ENCODE measurements around the gene PRKCSH. TPM values are rescaled to one million over a fixed set of nuclear protein-coding genes. Genes with fewer than 3 reads are reported as not detected.

The PRKCSH gene
- total and polyA plus RNA-seq, 2 experiments from 2014 or later, result 85.3 to 130 TPM

DNA sequence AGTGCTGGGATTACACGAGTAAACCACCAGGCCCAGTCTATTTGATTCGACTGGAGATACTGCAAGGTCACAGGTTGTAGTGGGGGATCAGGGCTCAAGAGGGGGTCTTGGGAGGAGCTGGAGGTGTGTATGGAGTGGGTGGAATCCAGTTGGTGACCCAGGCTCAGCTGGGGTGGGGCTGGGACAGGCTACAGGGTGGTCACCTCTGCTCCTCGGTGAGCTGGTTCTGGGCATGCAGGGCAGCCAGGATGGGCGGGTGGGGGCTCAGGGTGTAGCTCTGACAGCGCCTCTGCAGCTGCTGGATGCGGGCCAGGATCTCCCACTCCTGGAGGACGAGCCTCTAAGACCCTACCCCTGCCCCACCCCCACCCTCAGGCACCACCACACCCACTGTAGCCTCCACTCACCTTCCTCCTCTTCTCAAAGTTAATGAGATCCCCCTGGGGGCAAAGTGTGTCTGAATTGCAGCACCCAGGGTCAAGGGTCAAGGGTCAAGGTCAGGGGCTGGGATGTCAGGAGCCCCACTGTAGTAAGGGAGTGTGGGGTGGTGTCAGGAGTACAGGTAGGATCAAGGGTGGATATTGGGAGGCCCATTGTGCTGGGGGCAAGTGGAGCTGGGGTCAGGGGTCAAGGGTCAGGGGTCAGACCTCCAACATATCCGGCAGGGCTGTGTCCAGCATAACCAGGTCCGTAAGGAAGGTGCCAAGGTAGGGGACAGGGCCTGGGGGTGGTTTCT, 33.5 kb upstream of the PRKCSH start:
- H3K27ac ChIP-seq (ENCODE audit: low read depth), result no peak overlapping the region
- ATAC-seq, result no peak
- no peak overlapping the region for H3K4me3 Mint-ChIP-seq

More for the DNA sequence above, 33.5 kb upstream of the PRKCSH start:
- H3K4me3 ChIP-seq, result no peak overlapping the region
- 0 out of 2 replicates have a peak, but pooled peaks cover 2% of the 10 kb centered on the region for H4K20me1 ChIP-seq (replicated peaks; ENCODE audit: insufficient read depth)
- peaks cover 2% of the 10 kb centered on the region; the same call in 1 of the 2 replicates for H3K4me1 ChIP-seq (ENCODE audit: insufficient read depth)
- H3K79me2 ChIP-seq (replicated peaks; ENCODE audit: insufficient read depth), result no peaks in the 10 kb centered on the region
- no peaks in the 10 kb centered on the region for H3K27me3 ChIP-seq (ENCODE audit: insufficient read depth)
- DNase-seq (ENCODE audit: low spot score), result no peak
- no peak overlapping the region for H2AFZ ChIP-seq
- no peak overlapping the region for H3K27ac Mint-ChIP-seq
- peaks cover 9% of the 10 kb centered on the region for H3K27me3 Mint-ChIP-seq (ENCODE audit: insufficient read depth, low read depth, poor library complexity)
- peaks cover 43% of the 10 kb centered on the region for H3K36me3 Mint-ChIP-seq (ENCODE audit: low read depth)
- H3K9me3 Mint-ChIP-seq, result no peaks in the 10 kb centered on the region
- no peaks in the 10 kb centered on the region for H3K9me2 ChIP-seq (ENCODE audit: insufficient read depth)
- H3K36me3 ChIP-seq (ENCODE audit: insufficient read depth), result no peaks in the 10 kb centered on the region; the same call in 1 of the 2 replicates
- no peaks in the 10 kb centered on the region; the same call in 2 of the 3 replicates for H3K4me1 Mint-ChIP-seq
- H3F3A ChIP-seq (replicated peaks; ENCODE audit: low read depth), result peaks cover 6% of the 10 kb centered on the region; the same call in 1 of the 2 replicates
- no peak overlapping the region for H3K4me2 ChIP-seq
- no peak for TF ChIP-seq JUNB (IDR thresholded peaks at IDR 0.05; ENCODE audit: unreplicated experiment)
- TF ChIP-seq EZH2 (IDR thresholded peaks at IDR 0.05; ENCODE audit: low read depth, unreplicated experiment), result no peak
- TF ChIP-seq, protein P1, sequence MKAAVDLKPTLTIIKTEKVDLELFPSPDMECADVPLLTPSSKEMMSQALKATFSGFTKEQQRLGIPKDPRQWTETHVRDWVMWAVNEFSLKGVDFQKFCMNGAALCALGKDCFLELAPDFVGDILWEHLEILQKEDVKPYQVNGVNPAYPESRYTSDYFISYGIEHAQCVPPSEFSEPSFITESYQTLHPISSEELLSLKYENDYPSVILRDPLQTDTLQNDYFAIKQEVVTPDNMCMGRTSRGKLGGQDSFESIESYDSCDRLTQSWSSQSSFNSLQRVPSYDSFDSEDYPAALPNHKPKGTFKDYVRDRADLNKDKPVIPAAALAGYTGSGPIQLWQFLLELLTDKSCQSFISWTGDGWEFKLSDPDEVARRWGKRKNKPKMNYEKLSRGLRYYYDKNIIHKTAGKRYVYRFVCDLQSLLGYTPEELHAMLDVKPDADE (IDR thresholded peaks at IDR 0.05), result no peak
- no peak for TF ChIP-seq NANOG (IDR thresholded peaks at IDR 0.05; ENCODE audit: borderline replicate concordance)
- TF ChIP-seq ZNF114 (CRISPR knock-in tag; IDR thresholded peaks at IDR 0.05), result no peak
- no peak for TF ChIP-seq CREB1 (CRISPR knock-in tag; IDR thresholded peaks at IDR 0.05; ENCODE audit: low read depth)
- TF ChIP-seq, protein P2, sequence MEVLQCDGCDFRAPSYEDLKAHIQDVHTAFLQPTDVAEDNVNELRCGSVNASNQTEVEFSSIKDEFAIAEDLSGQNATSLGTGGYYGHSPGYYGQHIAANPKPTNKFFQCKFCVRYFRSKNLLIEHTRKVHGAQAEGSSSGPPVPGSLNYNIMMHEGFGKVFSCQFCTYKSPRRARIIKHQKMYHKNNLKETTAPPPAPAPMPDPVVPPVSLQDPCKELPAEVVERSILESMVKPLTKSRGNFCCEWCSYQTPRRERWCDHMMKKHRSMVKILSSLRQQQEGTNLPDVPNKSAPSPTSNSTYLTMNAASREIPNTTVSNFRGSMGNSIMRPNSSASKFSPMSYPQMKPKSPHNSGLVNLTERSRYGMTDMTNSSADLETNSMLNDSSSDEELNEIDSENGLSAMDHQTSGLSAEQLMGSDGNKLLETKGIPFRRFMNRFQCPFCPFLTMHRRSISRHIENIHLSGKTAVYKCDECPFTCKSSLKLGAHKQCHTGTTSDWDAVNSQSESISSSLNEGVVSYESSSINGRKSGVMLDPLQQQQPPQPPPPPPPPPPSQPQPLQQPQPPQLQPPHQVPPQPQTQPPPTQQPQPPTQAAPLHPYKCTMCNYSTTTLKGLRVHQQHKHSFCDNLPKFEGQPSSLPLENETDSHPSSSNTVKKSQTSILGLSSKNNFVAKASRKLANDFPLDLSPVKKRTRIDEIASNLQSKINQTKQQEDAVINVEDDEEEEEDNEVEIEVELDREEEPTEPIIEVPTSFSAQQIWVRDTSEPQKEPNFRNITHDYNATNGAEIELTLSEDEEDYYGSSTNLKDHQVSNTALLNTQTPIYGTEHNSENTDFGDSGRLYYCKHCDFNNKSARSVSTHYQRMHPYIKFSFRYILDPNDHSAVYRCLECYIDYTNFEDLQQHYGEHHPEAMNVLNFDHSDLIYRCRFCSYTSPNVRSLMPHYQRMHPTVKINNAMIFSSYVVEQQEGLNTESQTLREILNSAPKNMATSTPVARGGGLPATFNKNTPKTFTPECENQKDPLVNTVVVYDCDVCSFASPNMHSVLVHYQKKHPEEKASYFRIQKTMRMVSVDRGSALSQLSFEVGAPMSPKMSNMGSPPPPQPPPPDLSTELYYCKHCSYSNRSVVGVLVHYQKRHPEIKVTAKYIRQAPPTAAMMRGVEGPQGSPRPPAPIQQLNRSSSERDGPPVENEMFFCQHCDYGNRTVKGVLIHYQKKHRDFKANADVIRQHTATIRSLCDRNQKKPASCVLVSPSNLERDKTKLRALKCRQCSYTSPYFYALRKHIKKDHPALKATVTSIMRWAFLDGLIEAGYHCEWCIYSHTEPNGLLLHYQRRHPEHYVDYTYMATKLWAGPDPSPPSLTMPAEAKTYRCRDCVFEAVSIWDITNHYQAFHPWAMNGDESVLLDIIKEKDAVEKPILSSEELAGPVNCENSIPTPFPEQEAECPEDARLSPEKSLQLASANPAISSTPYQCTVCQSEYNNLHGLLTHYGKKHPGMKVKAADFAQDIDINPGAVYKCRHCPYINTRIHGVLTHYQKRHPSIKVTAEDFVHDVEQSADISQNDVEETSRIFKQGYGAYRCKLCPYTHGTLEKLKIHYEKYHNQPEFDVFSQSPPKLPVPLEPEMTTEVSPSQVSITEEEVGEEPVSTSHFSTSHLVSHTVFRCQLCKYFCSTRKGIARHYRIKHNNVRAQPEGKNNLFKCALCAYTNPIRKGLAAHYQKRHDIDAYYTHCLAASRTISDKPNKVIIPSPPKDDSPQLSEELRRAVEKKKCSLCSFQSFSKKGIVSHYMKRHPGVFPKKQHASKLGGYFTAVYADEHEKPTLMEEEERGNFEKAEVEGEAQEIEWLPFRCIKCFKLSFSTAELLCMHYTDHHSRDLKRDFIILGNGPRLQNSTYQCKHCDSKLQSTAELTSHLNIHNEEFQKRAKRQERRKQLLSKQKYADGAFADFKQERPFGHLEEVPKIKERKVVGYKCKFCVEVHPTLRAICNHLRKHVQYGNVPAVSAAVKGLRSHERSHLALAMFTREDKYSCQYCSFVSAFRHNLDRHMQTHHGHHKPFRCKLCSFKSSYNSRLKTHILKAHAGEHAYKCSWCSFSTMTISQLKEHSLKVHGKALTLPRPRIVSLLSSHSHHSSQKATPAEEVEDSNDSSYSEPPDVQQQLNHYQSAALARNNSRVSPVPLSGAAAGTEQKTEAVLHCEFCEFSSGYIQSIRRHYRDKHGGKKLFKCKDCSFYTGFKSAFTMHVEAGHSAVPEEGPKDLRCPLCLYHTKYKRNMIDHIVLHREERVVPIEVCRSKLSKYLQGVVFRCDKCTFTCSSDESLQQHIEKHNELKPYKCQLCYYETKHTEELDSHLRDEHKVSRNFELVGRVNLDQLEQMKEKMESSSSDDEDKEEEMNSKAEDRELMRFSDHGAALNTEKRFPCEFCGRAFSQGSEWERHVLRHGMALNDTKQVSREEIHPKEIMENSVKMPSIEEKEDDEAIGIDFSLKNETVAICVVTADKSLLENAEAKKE (CRISPR knock-in tag; IDR thresholded peaks at IDR 0.05), result no peak
- no peak for TF ChIP-seq EZH2phosphoT487 (IDR thresholded peaks at IDR 0.05; ENCODE audit: unreplicated experiment)
- no peak for TF ChIP-seq ZNF331 (CRISPR knock-in tag; IDR thresholded peaks at IDR 0.05; ENCODE audit: low read depth)
- no peak for TF ChIP-seq POLR2AphosphoS5 (IDR thresholded peaks at IDR 0.05; ENCODE audit: low read depth)
- TF ChIP-seq, protein P3, sequence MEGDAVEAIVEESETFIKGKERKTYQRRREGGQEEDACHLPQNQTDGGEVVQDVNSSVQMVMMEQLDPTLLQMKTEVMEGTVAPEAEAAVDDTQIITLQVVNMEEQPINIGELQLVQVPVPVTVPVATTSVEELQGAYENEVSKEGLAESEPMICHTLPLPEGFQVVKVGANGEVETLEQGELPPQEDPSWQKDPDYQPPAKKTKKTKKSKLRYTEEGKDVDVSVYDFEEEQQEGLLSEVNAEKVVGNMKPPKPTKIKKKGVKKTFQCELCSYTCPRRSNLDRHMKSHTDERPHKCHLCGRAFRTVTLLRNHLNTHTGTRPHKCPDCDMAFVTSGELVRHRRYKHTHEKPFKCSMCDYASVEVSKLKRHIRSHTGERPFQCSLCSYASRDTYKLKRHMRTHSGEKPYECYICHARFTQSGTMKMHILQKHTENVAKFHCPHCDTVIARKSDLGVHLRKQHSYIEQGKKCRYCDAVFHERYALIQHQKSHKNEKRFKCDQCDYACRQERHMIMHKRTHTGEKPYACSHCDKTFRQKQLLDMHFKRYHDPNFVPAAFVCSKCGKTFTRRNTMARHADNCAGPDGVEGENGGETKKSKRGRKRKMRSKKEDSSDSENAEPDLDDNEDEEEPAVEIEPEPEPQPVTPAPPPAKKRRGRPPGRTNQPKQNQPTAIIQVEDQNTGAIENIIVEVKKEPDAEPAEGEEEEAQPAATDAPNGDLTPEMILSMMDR (conservative IDR thresholded peaks at IDR 0.05; ENCODE audit: low read depth in 2 of 2), result no peak
- TF ChIP-seq, protein P4, sequence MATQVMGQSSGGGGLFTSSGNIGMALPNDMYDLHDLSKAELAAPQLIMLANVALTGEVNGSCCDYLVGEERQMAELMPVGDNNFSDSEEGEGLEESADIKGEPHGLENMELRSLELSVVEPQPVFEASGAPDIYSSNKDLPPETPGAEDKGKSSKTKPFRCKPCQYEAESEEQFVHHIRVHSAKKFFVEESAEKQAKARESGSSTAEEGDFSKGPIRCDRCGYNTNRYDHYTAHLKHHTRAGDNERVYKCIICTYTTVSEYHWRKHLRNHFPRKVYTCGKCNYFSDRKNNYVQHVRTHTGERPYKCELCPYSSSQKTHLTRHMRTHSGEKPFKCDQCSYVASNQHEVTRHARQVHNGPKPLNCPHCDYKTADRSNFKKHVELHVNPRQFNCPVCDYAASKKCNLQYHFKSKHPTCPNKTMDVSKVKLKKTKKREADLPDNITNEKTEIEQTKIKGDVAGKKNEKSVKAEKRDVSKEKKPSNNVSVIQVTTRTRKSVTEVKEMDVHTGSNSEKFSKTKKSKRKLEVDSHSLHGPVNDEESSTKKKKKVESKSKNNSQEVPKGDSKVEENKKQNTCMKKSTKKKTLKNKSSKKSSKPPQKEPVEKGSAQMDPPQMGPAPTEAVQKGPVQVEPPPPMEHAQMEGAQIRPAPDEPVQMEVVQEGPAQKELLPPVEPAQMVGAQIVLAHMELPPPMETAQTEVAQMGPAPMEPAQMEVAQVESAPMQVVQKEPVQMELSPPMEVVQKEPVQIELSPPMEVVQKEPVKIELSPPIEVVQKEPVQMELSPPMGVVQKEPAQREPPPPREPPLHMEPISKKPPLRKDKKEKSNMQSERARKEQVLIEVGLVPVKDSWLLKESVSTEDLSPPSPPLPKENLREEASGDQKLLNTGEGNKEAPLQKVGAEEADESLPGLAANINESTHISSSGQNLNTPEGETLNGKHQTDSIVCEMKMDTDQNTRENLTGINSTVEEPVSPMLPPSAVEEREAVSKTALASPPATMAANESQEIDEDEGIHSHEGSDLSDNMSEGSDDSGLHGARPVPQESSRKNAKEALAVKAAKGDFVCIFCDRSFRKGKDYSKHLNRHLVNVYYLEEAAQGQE (IDR thresholded peaks at IDR 0.05; ENCODE audit: unreplicated experiment), result no peak
- TF ChIP-seq STAT1 (IDR thresholded peaks at IDR 0.05; ENCODE audit: unreplicated experiment), result no peak

Data from GM23338 (cell line).